Measurements from ENCODE around the gene ISCA1.

GRCh38 chr9:86253577-86253976 lies 28.8 kb downstream of the ISCA1 start:
- TF ChIP-seq ATF3 (IDR thresholded peaks at IDR 0.05; ENCODE audit: insufficient read depth, low read depth, low read length): no peak
- TF ChIP-seq CTCF (IDR thresholded peaks at IDR 0.05; ENCODE audit: control extremely low read depth in 1 of 3, insufficient read depth in 1 of 3, low read depth in 1 of 3, low read length in 3 of 3): no peak
- no peak for TF ChIP-seq POLR2A (IDR thresholded peaks at IDR 0.05; ENCODE audit: control extremely low read depth in 1 of 2, low read depth in 2 of 2, low read length in 2 of 2)
- no peak for TF ChIP-seq EZH2 (IDR thresholded peaks at IDR 0.05; ENCODE audit: low read depth, low read length, severe bottlenecking)
- no peak for TF ChIP-seq MAX (IDR thresholded peaks at IDR 0.05)
- no peak for TF ChIP-seq EP300 (IDR thresholded peaks at IDR 0.05; ENCODE audit: borderline replicate concordance in 1 of 2, low read depth in 2 of 2, low read length in 2 of 2)
- no peak for TF ChIP-seq ZNF274 (IDR thresholded peaks at IDR 0.05; ENCODE audit: borderline replicate concordance, extremely low read depth, low read length)
- TF ChIP-seq SRF (IDR thresholded peaks at IDR 0.05; ENCODE audit: low read depth, low read length): no peak
- no peak for TF ChIP-seq JUN (IDR thresholded peaks at IDR 0.05; ENCODE audit: low read depth, low read length)
- no peak for TF ChIP-seq CHD2 (IDR thresholded peaks at IDR 0.05; ENCODE audit: low read length)
- no peak for TF ChIP-seq PHF8 (conservative IDR thresholded peaks at IDR 0.05; ENCODE audit: low read depth, low read length)
- no peak for TF ChIP-seq TAF1 (IDR thresholded peaks at IDR 0.05; ENCODE audit: low read depth, low read length)

Data from H1 (cell line).